Nephron progenitor cell (in vitro differentiated cells): Measurements from ENCODE around the gene WDFY2.

ENCODE experiments used
- DNase-seq: peaks from one replicate; pipeline ENCODE4 v3.0.0; 2021
- H3K27ac Mint-ChIP-seq: 2 replicates; pipeline ENCODE4 v1.8.0; 2021; ENCODE audit warnings: mild to moderate bottlenecking, moderate library complexity, mixed read lengths
- H3K27me3 Mint-ChIP-seq: 2 replicates; pipeline ENCODE4 v1.8.0; 2021; ENCODE audit warnings: mild to moderate bottlenecking, low read depth, mixed read lengths; ENCODE audit not compliant: poor library complexity
- H3K36me3 Mint-ChIP-seq: 2 replicates; pipeline ENCODE4 v1.8.0; 2021; ENCODE audit warnings: low read depth, mixed read lengths
- H3K4me1 Mint-ChIP-seq: 2 replicates; pipeline ENCODE4 v1.8.0; 2021; ENCODE audit warnings: mixed read lengths
- H3K4me3 Mint-ChIP-seq: 2 replicates; pipeline ENCODE4 v1.8.0; 2021; ENCODE audit warnings: mild to moderate bottlenecking, moderate library complexity, mixed read lengths
- H3K9me3 Mint-ChIP-seq: 2 replicates; pipeline ENCODE4 v1.8.0; 2021; ENCODE audit warnings: mild to moderate bottlenecking, moderate library complexity, mixed read lengths
- TF ChIP-seq, protein P1 (sequence below): fragments of 200-600 bp; sonication (generic); IDR thresholded peaks from 2 replicates; pipeline ENCODE4 v1.5.0; 2021; ENCODE audit warnings: antibody characterized with exemption

The WDFY2 gene

GRCh38 chr13:51794964-51795363, 210.7 kb downstream of the WDFY2 start:
- TF ChIP-seq, protein P1, sequence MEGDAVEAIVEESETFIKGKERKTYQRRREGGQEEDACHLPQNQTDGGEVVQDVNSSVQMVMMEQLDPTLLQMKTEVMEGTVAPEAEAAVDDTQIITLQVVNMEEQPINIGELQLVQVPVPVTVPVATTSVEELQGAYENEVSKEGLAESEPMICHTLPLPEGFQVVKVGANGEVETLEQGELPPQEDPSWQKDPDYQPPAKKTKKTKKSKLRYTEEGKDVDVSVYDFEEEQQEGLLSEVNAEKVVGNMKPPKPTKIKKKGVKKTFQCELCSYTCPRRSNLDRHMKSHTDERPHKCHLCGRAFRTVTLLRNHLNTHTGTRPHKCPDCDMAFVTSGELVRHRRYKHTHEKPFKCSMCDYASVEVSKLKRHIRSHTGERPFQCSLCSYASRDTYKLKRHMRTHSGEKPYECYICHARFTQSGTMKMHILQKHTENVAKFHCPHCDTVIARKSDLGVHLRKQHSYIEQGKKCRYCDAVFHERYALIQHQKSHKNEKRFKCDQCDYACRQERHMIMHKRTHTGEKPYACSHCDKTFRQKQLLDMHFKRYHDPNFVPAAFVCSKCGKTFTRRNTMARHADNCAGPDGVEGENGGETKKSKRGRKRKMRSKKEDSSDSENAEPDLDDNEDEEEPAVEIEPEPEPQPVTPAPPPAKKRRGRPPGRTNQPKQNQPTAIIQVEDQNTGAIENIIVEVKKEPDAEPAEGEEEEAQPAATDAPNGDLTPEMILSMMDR, result no peak
- H3K4me1 Mint-ChIP-seq, result peaks cover 26% of the 10 kb centered on the region
- DNase-seq, result no peak
- H3K27ac Mint-ChIP-seq, result no peak overlapping the region
- peaks cover 7% of the 10 kb centered on the region for H3K36me3 Mint-ChIP-seq
- H3K4me3 Mint-ChIP-seq, result no peak overlapping the region
- peaks cover 15% of the 10 kb centered on the region for H3K27me3 Mint-ChIP-seq
- no peaks in the 10 kb centered on the region for H3K9me3 Mint-ChIP-seq

- peaks cover 7% of the 10 kb centered on the region for H3K36me3 Mint-ChIP-seq
- TF ChIP-seq, protein P1, result no peak
- DNase-seq, result no peak
- peaks cover 13% of the 10 kb centered on the region for H3K27me3 Mint-ChIP-seq
- no peaks in the 10 kb centered on the region for H3K9me3 Mint-ChIP-seq
- no peak overlapping the region for H3K4me3 Mint-ChIP-seq
- H3K4me1 Mint-ChIP-seq, result peaks cover 27% of the 10 kb centered on the region
- H3K27ac Mint-ChIP-seq, result no peak overlapping the region
Observed at GRCh38 chr13:51795419-51795818, 211.2 kb downstream of the WDFY2 start.

- Mint-ChIP-seq H3K9me3 (no peaks in the 10 kb centered on the region), H3K4me3 (no peak overlapping the region), H3K36me3 (peaks cover 7% of the 10 kb centered on the region), H3K27ac (no peak overlapping the region), H3K27me3 (peaks cover 13% of the 10 kb centered on the region), H3K4me1 (peaks cover 30% of the 10 kb centered on the region)
- DNase-seq, result no peak
- TF ChIP-seq, protein P1, result no peak
Observed at GRCh38 chr13:51796546-51796945, 212.3 kb downstream of the WDFY2 start.

- Mint-ChIP-seq H3K27ac (no peak overlapping the region), H3K4me1 (peaks cover 44% of the 10 kb centered on the region), H3K9me3 (no peaks in the 10 kb centered on the region), H3K36me3 (peaks cover 3% of the 10 kb centered on the region), H3K4me3 (no peak overlapping the region), H3K27me3 (peaks cover 13% of the 10 kb centered on the region)
- DNase-seq, result peak; percentile 30
- TF ChIP-seq, protein P1, result peak; percentile 38
Observed at GRCh38 chr13:51797664-51798488, 213.6 kb downstream of the WDFY2 start.

GRCh38 chr13:51799261-51799660, 215.0 kb downstream of the WDFY2 start:
- DNase-seq, result no peak
- Mint-ChIP-seq H3K4me3 (no peak overlapping the region), H3K36me3 (no peaks in the 10 kb centered on the region), H3K27ac (no peak overlapping the region), H3K9me3 (no peaks in the 10 kb centered on the region), H3K27me3 (peaks cover 13% of the 10 kb centered on the region), H3K4me1 (peaks cover 51% of the 10 kb centered on the region)
- TF ChIP-seq, protein P1, result no peak

DNA sequence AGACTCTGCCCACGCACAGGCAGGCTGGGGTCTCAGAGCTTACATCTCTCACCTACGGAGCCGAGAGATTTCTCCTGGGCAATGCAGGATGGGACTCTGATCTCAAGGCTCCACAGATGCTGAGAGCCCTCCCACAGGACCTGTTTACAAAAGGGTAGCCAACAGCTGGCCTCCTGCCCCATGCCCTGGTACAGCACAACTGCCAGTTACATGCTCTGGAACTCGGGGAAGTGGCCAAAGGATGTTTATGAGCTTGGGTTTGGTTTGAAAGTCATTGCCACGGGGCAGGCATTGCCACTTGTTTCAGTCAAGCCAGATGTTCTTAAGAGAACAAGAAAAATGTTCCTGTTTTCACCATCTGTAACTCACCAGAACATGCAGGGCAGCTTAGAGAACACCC, 216.2 kb downstream of the WDFY2 start:
- no peaks in the 10 kb centered on the region for H3K36me3 Mint-ChIP-seq
- TF ChIP-seq, protein P1, result no peak
- H3K4me1 Mint-ChIP-seq, result peaks cover 63% of the 10 kb centered on the region
- no peak overlapping the region for H3K27ac Mint-ChIP-seq
- H3K27me3 Mint-ChIP-seq, result peaks cover 15% of the 10 kb centered on the region
- H3K4me3 Mint-ChIP-seq, result no peak overlapping the region
- no peak for DNase-seq
- no peaks in the 10 kb centered on the region for H3K9me3 Mint-ChIP-seq
